DMS 273 (cell line): Measurements from ENCODE around the gene WIF1.

Experiments
- DNase-seq: peaks from one replicate; lab custom pipeline; 2025; ENCODE audit not compliant: unreplicated experiment; lab: John Stamatoyannopoulos, UW

Gene WIF1

DNA sequence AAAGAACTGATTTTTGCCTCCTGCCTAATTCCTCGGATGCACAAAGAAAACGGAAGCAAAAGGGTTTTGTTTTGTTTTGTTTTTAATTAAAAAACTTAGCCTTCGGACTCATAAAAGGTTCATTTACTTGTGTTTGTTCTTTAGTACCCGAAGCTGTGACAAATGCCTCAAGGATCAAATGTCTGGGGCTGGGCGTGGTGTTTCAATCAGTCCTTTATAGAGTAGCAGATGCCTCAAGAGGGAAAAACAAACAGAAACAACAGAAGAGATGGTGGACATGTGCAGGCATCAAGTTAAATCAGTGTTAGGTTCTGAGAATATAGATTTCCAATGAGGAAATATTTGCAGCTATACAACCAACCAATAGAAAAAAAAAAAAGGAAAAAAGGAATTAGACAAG, 1.6 kb upstream of the WIF1 start:
- peak; percentile 29 for DNase-seq

DNA sequence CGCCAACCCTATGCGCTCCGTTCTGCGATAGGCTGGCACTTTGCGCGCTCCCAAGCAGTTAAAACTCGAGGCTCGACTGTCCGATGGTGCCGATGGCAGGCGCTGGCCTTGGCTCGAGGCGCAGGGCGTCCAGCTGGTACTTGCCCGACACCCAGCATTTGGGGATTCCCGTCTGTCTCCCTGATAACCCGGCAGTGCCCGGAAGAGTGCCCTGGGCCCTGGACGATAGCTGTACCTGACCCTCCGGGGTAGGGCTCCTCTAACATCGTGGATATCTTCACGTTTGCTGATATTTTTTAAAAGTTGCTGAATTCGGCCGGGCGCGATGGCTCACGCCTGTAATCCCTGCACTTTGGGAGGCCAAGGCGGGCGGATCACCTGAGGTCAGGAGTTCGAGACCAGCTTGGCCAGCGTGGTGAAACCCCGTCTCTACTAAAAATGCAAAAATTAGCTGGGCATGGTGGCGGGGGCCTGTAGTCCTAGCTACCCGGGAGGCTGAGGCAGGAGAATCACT, 908 bp upstream of the WIF1 start:
- DNase-seq, result no peak

- DNase-seq, result no peak
These were observed 2.0 kb downstream of the WIF1 start for GRCh38 chr12:65119063-65119462.

GRCh38 chr12:65113621-65114035, 7.5 kb downstream of the WIF1 start:
- peak; percentile 16 for DNase-seq

GRCh38 chr12:65106948-65107347, 14.2 kb downstream of the WIF1 start:
- peak; percentile 10 for DNase-seq

- peak; percentile 7 for DNase-seq
These were observed 21.0 kb downstream of the WIF1 start for GRCh38 chr12:65100140-65100539.

GRCh38 chr12:65099182-65099581, 21.9 kb downstream of the WIF1 start:
- no peak for DNase-seq

DNA sequence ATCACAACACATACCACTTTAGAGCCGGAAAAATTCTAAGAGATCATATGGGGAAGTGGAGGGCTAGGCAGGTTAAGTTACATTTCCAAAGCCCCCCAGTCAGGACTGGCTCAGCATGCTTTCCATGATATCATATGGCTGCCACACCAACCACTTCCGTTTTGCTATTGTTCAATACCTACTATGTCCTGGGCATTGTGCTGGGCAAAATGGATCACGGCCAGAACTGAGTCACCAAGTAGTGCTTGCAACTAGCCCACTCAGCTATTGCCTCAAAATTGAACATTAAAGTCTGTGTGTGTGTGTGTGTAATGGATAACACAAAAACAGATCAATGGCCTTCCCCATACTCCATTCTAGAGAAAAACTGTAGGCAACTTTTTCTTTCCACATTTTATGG, 22.7 kb downstream of the WIF1 start:
- no peak for DNase-seq

DNA sequence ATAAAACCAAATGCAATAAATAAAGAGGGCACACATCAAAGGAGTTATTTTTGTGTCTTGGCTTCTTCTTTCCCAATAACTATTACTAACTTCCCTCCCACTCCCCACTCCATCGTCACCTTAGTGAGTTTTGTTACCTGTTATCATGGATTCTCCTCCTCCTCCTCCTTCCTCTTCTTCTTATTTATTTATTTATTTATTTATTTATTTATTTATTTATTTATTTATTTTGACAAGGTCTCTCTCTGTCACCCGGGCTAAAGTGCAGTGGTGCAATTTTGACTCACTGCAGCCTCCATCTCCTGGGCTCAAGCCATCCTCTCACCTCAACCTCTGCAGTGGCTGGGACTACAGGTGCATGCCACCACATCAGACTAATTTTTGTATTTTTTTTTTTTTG, 26.4 kb downstream of the WIF1 start:
- DNase-seq, result no peak

GRCh38 chr12:65093606-65094005, 27.5 kb downstream of the WIF1 start:
- no peak for DNase-seq

DNA sequence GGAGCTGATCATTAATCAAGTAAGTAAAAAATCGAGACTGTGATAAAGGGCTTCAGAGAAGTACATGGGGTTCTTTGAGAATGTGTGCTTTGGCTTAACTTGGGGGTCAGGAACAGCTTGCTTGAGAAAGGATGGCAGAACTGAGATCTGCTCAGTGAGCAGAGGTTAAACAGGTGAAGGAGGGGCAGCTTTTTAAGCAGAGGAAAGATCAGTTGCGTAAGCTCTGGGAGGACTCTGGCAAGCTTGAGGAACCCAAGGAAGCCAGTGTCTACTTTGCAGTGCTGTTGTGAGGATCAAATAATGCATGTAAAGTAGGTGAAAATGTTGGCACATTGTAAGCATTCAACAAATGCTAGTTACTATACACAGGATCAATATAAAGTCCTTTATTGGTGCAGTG, 30.6 kb downstream of the WIF1 start:
- DNase-seq, result no peak

DNA sequence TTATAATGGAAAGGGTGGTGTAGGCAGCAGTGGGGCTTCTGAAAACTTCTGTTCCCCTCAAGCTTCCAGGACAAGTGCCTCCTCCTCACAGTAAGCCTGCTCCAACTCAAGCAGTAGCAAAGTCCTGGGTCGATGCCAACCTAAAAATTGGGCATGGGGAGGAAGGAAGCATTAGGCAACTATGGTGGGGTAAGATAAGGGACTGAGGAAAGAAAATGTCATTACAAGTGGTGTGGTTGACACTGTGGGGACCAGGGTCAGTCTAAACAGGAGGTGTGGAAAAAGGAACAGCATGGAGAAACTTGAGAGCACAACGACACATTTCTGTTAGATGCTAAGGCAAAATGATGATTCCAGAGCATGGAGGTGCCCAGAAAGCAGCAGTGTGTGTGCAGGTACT, 34.9 kb downstream of the WIF1 start:
- no peak for DNase-seq

DNA sequence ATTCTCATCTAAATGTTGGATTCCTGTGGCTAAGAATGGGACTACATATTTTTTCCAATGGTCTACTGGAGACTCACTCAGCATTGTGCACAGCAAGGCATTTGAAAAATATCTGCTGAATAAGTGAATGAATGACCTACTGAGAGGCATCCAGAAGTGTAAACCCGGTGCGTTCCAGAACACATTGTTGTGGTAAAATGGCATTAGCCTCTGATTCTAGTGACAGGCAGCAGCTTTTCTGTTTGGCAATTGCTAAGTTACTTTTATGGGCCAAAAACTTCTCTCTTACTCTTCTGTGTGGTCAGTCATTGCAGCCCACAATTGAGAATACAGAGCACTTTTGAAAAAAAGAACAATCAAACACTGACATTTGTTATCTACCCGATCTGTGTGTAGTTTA, 36.5 kb downstream of the WIF1 start:
- DNase-seq, result no peak

GRCh38 chr12:65083581-65083980, 37.5 kb downstream of the WIF1 start:
- no peak for DNase-seq

DNA sequence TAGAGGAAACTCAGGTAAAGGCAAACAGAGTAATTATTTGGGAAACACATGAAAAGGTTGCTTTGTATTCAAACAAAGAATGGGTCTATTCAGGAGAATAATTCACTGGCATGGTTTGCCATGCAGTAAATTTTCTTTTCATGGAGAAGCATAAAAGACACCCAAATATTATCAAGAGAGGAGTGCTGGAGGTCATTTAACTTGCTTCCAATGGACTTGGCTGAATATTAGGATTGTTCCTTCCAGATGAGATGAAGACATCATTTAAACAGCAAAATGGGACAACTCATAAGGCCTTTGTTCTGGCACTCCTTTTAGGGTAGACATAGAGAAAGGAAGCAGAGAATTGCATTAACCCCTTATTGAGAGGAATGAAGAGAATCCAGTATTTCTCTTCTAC, 38.7 kb downstream of the WIF1 start:
- DNase-seq, result no peak

- DNase-seq, result no peak
These were observed 39.6 kb downstream of the WIF1 start for GRCh38 chr12:65081496-65081895.

DNA sequence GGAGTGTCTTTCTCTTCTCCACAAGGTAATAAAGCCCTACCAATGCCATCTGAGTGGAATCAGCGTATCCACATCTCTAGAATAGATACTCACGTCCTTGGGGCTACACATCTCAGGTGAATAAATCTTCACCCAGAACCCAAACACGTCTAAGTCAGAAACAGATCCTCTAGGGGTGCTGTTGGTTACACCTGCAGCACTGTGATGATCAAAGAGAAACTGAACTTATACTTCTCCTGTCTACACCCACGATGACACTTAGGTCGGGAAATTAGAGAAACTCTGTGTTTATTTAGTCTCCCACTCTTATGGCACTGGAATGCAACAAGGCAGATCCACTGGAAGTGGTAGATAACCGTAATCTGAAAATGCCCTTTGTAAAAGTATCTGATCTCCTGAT, 46.2 kb downstream of the WIF1 start:
- DNase-seq, result no peak

DNA sequence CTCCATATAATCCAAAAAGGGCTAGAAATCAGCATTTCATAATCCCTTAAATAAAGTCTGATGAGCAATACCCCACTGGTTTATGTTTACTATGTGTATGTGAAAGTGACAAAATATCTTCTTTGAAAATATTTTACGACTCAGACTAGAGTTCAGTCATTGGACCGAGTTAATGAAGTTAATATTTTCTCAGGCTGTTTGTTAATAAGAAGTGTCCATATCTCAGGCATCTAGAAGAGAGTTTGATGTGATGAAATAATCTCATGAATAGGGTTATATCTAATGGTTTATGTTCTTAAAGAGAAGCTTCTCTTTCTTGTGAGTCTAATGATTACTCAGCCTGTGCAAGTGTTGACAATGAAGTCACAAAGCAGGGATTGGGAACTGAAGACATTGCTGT, 51.8 kb downstream of the WIF1 start:
- DNase-seq, result no peak

DNA sequence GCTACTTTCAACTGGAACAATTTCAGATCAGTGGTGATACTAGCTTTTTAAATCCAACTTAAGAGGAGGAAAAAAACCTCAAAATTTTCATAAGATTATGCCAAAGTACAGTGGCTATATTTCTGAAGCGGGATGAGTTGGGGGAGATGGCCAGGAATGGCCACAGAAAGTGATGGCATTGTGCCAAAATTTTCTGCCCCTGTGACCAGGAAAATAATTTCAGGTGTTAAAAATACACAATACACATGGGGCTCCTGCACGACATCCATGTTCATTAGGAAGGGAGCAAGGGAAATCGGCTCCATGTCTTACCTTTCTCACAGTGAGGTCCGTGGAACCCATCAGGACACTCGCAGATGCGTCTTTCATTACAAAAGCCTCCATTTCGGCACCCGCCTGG, 53.7 kb downstream of the WIF1 start:
- no peak for DNase-seq

DNA sequence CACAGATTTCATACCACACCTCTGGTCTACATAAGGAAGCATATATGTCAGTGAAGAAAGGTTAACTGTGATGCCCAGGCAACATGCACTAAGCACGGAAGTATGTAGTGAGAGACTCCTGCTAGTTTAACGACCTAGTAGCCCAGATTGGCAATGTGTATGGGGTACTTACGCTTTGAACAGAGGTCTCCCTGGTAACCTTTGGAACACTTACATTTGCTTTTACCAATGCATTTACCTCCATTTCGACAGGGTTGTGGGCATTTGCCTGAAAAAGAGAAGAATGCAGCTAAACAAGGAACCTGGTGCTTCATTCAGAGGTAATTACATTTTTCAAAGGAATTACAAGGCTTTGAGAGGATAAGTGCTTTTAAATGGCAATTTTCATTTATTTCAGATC, 65.2 kb downstream of the WIF1 start:
- no peak for DNase-seq

DNA sequence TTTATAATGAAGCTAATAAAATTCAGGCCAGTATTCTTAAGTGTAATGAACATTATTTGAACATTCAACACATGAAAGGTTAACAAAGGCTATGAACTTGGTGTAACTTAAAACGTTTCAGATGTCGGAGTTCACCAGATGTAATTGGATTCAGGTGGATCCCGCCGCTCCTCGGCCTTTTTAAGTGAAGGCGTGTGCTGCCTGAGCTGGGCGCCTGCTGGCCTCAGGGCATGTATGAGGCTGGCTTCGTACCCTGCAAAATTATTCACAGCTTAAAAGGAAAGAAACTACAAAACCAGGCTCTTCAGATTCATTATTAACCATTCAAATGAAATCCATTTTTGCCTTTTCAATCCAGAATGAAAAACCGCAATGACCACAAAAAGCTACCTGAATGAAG, 69.9 kb downstream of the WIF1 start:
- DNase-seq, result no peak

DNA sequence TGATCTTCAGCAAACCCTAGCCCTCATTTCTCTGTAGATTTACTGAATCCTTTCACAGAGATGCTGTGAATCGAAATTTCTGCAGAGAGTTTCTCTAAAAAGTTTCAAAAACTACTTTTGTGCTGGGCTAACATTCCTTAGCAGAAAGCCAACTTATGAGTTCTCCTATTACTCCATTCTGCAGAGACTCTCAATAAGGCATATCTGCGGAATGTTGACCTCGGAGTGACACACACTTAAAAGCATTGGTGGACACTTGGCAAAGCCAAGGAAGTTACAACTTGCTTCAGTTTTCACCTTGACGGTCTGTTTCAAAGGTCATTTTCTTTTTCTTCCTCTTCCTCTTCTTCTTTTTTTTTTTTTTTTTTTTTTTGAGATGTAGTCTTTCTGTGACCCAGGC, 75.8 kb downstream of the WIF1 start:
- no peak for DNase-seq

GRCh38 chr12:65039301-65039700, 81.8 kb downstream of the WIF1 start:
- DNase-seq, result no peak

GRCh38 chr12:65025136-65025535, 96.0 kb downstream of the WIF1 start:
- DNase-seq, result no peak
